Transverse colon (tissue), 4 donors: ENCODE measurements around the gene CIT. TPM values are rescaled to one million over a fixed set of nuclear protein-coding genes. Genes with fewer than 3 reads are reported as not detected.

Experiments
- DNase-seq: peaks from one replicate; pipeline ENCODE4 v3.0.0-alpha.2; 2019
- H3K27ac ChIP-seq, 4 donors: fragments of 200-600 bp; sonication (generic); 2 replicates each; pipeline ENCODE4 v1.5.1; 2016 to 2018; ENCODE audit warnings: inconsistent platforms in 4 of 4
- H3K27me3 ChIP-seq: fragments of 200-600 bp; sonication (generic); 2 replicates; pipeline ENCODE4 v1.5.1; 2017; ENCODE audit warnings: inconsistent platforms
- H3K36me3 ChIP-seq, 4 donors: fragments of 200-600 bp; sonication (generic); 2 replicates each; pipeline ENCODE4 v1.5.1; 2017 to 2019; ENCODE audit warnings: inconsistent platforms in 4 of 4
- H3K4me1 ChIP-seq, 4 donors: fragments of 200-600 bp; sonication (generic); 2 replicates each; pipeline ENCODE4 v1.5.1; 2017 to 2020; ENCODE audit warnings: inconsistent platforms in 4 of 4
- H3K4me3 ChIP-seq, 4 donors: fragments of 200-600 bp; sonication (generic); 1 replicate in 1 of 4; 2 replicates in 3 of 4; pipeline versions ENCODE4 v1.5.1 to v1.6.1; 2017 to 2019; ENCODE audit warnings: inconsistent platforms in 4 of 4
- H3K9me3 ChIP-seq, 2 donors: fragments of 200-600 bp; sonication (generic); 2 replicates each; pipeline ENCODE4 v1.5.1; 2017 to 2019; ENCODE audit warnings: inconsistent platforms in 2 of 2
- CTCF ChIP-seq, 5 experiments: fragments of 200-600 bp in 3 of 5; fragments of 450-650 bp in 2 of 5; sonication (generic) in 3 of 5; IDR thresholded peaks; 1 replicate in 2 of 5; 2 replicates in 3 of 5; pipeline ENCODE4 v1.5.1; 2016 to 2017; ENCODE audit warnings: antibody characterized with exemption in 5 of 5, inconsistent platforms in 3 of 5, mild to moderate bottlenecking in 2 of 5, moderate library complexity in 1 of 5
- EP300 ChIP-seq: sonication (generic); formaldehyde crosslinking; IDR thresholded peaks from one replicate; pipeline ENCODE4 v1.6.1; 2017; ENCODE audit warnings: antibody characterized with exemption, low read depth
- POLR2A ChIP-seq: fragments of 450-650 bp; IDR thresholded peaks from one replicate; pipeline ENCODE4 v1.6.1; 2016; ENCODE audit warnings: antibody characterized with exemption, mild to moderate bottlenecking, moderate library complexity
- POLR2AphosphoS5 ChIP-seq, 3 donors: sonication (generic); formaldehyde crosslinking; IDR thresholded peaks; one replicate each; pipeline ENCODE4 v1.6.1; 2016; ENCODE audit warnings: antibody characterized with exemption in 3 of 3
- WGBS, 2 donors: methylation state at CpG; one replicate each; pipeline ENCODE4 v1.1.5; 2018; ENCODE audit warnings: low coverage in 1 of 2; 5-methylcytosine and 5-hydroxymethylcytosine counted together
- in situ Hi-C, 4 donors: fragments of 200-750 bp; cut with MboI; loops; one replicate each; pipeline versions ENCODE4 v1.15.0 to v1.15.1; 2017; ENCODE audit warnings: low sequenced_read_pairs in 3 of 4, low pct_ligation_motif_present in 1 of 4, low pct_unique_long_range_greater_than_20kb in 1 of 4
- intact Hi-C: fragments of 100-400 bp; cut with DNase I; formaldehyde crosslinking; loops from one replicate; pipeline ENCODE4 v1.15.1; 2023; ENCODE audit warnings: low total_unique reads
- total RNA-seq, 4 donors: library from RNA; depleted of rRNA; stranded (reverse); fragments of >200 nt; gene quantifications; one replicate each; pipeline ENCODE4 v1.1.0, GENCODE V29; 2016

Gene CIT
- total RNA-seq, 4 donors from 2014 or later, result 1.1 to 51.1 (median 7.1) TPM

DNA sequence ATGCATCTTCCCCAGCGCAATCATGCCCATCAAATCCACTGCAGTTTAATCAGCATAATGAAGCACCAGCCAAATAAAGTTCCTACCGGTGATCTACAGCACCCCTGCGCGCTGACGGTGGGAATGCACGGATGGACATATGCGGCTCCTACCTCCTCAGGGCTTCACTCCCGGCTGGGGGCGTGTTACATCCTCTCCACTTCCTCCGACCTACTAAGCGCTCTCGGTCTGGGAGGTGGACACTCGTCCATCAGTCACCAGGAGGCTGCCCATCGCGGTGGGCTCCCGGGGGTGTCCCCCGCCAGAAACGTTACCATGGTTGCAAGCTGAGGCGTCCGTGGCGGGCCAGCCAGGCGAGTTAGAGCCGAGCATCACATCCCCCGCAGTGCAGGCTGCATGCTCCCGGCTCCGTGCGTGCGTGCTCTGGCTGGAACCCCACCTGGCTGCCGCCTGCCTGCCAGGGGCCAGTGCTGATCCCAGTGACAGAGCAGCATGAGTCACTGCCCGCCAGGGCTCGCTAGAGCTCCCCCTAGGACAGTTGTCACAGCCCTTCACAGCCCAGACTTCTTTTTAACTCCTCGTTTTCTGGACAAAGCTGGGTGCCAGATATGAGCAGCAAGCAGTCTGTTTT, 73.0 kb downstream of the CIT start:
- TF ChIP-seq CTCF (IDR thresholded peaks at IDR 0.05) (peak in 1 of 5 experiments; percentile 9), EP300 (no peak), POLR2A (no peak), POLR2AphosphoS5 (IDR thresholded peaks at IDR 0.05) (no peak)
- Histone ChIP-seq H3K4me1 (peaks cover 0 to 10% (median 4%) of the 10 kb centered on the region in 4 donors), H3K36me3 (no peaks in the 10 kb centered on the region), H3K4me3 (peak overlapping the region in 1 of 4 donors; percentile 35), H3K27ac (no peak overlapping the region), H3K27me3 (no peaks in the 10 kb centered on the region), H3K9me3 (no peaks in the 10 kb centered on the region)
- intact Hi-C loops, result no loop called here
- 59% methylated on average over 32 of the region's 32 CpGs; no CpG with 5 or more reads in 1 of the 2 donors for WGBS, 2 donors
- in situ Hi-C loops, result no loop called here
- no peak for DNase-seq

- TF ChIP-seq CTCF (IDR thresholded peaks at IDR 0.05), result no peak
- no peak for TF ChIP-seq EP300
- TF ChIP-seq POLR2A, result no peak
- TF ChIP-seq POLR2AphosphoS5 (IDR thresholded peaks at IDR 0.05), result no peak
- no peak for DNase-seq
Observed at GRCh38 chr12:119803381-119803791, 73.7 kb downstream of the CIT start.

DNA sequence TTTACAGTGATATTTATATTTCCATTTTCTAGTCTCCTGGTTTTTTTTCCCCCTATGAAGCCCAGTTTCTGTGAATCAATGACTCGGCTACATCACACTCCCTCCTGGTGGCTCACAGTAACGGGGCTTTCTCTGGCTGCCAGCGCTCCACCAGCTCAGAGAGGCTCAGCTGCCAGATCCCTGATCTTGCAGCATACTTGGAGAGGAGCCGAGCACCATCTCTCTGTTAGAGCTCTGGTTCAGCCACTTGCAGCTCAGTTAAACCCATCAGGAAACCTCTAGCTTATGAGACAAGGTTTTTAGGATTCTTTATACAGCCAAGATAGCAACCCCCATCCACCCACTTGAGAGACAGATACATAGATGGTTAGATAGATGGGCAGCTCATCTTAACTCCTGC, 74.6 kb downstream of the CIT start:
- H3K27ac ChIP-seq, result no peak overlapping the region
- H3K9me3 ChIP-seq, result no peaks in the 10 kb centered on the region
- H3K36me3 ChIP-seq, result no peaks in the 10 kb centered on the region
- H3K27me3 ChIP-seq, result no peaks in the 10 kb centered on the region
- no peak overlapping the region for H3K4me3 ChIP-seq
- TF ChIP-seq EP300, result no peak
- TF ChIP-seq POLR2A, result no peak
- TF ChIP-seq POLR2AphosphoS5 (IDR thresholded peaks at IDR 0.05), result no peak
- no peak for TF ChIP-seq CTCF (IDR thresholded peaks at IDR 0.05)
- DNase-seq, result peak; percentile 15
- in situ Hi-C loops, result no loop called here
- intact Hi-C loops, result no loop called here
- 40 to 84% methylated on average over 1 to 4 of the region's 4 CpGs for WGBS, 2 donors
- peaks cover 0 to 10% (median 4%) of the 10 kb centered on the region in 4 donors for H3K4me1 ChIP-seq

More at GRCh38 chr12:119803381-119803791, 73.7 kb downstream of the CIT start:
- in situ Hi-C loops, result no loop called here
- intact Hi-C loops, result no loop called here
- no peaks in the 10 kb centered on the region for H3K36me3 ChIP-seq
- H3K4me3 ChIP-seq, result peak overlapping the region in 2 of 4 donors; percentile 3 to 35
- peaks cover 0 to 10% (median 4%) of the 10 kb centered on the region in 4 donors for H3K4me1 ChIP-seq
- no peak overlapping the region for H3K27ac ChIP-seq
- no peaks in the 10 kb centered on the region for H3K27me3 ChIP-seq
- 79 to 80% methylated on average over 1 to 16 of the region's 16 CpGs for WGBS, 2 donors
- H3K9me3 ChIP-seq, result no peaks in the 10 kb centered on the region

DNA sequence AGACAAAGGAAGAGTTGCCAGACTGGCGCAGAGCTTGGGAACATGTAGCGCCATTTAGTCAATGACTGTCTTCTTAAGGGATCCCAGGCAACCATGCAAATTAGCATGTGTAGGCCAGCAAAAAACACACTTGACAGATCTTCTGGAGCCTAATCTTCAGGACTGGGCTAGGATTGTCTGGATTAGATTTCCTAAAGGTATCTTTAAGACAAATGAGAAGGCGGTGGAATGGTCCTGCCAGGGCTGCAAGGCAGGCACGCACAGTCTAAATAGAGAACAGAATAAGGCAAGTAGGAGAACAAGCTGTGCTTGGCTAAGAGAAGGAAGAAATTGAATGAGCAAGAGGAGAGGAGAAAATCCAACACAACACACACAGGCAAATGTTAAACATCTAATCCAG, 80.0 kb downstream of the CIT start:
- intact Hi-C loops, result no loop called here
- no peak for TF ChIP-seq EP300
- no peak for TF ChIP-seq CTCF (IDR thresholded peaks at IDR 0.05)
- no peak for TF ChIP-seq POLR2AphosphoS5 (IDR thresholded peaks at IDR 0.05)
- no peak for TF ChIP-seq POLR2A
- H3K4me1 ChIP-seq, result no peaks in the 10 kb centered on the region
- no peaks in the 10 kb centered on the region for H3K27me3 ChIP-seq
- 99 to 100% methylated on average over 4 of the region's 4 CpGs for WGBS, 2 donors
- no peak for DNase-seq
- H3K4me3 ChIP-seq, result no peak overlapping the region
- H3K36me3 ChIP-seq, result no peaks in the 10 kb centered on the region
- H3K9me3 ChIP-seq, result no peaks in the 10 kb centered on the region
- no peak overlapping the region for H3K27ac ChIP-seq
- in situ Hi-C loops, result no loop called here
